ENCODE results near the gene PSMD1. TPM values are rescaled to one million over a fixed set of nuclear protein-coding genes. Genes with fewer than 3 reads are reported as not detected.

Gene PSMD1
- polyA plus RNA-seq, 1 donor, result 58.7 TPM

DNA sequence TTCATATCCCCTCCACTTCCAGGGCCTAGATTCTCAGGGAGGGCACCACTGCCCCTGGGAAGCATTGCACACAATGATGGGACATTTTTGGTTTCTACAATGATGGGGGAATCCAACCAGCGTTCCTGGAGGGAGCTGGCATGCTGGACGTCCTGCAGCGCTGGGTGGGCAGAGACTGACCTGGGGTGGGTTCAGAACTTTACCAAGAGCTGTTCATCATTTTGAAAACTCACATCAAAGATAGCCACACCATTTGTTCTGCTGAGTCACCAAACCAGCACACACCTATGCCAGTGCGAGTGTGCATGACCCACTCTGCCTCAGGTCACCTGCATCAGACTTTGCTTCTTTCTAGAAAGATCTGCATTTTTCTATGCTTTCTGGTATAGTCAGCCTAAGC, 127.7 kb downstream of the PSMD1 start:
- Histone ChIP-seq H3K4me1 (ENCODE audit: control insufficient read depth, insufficient read depth, low read length) (peaks cover 11% of the 10 kb centered on the region), H3K27ac (ENCODE audit: low read length) (no peak overlapping the region), H3K4me3 (ENCODE audit: low read length) (no peak overlapping the region), H3K9me3 (ENCODE audit: control insufficient read depth, low read depth, low read length) (no peaks in the 10 kb centered on the region), H3K36me3 (ENCODE audit: control insufficient read depth, insufficient read depth, low read length) (no peaks in the 10 kb centered on the region), H3K27me3 (ENCODE audit: control insufficient read depth, insufficient read depth, low read length) (no peaks in the 10 kb centered on the region)
- WGBS (ENCODE audit: insufficient coverage, low lambda C conversion rate), result no CpG with 5 or more reads among the region's 4 CpGs
- DNase-seq, result no peak

DNA sequence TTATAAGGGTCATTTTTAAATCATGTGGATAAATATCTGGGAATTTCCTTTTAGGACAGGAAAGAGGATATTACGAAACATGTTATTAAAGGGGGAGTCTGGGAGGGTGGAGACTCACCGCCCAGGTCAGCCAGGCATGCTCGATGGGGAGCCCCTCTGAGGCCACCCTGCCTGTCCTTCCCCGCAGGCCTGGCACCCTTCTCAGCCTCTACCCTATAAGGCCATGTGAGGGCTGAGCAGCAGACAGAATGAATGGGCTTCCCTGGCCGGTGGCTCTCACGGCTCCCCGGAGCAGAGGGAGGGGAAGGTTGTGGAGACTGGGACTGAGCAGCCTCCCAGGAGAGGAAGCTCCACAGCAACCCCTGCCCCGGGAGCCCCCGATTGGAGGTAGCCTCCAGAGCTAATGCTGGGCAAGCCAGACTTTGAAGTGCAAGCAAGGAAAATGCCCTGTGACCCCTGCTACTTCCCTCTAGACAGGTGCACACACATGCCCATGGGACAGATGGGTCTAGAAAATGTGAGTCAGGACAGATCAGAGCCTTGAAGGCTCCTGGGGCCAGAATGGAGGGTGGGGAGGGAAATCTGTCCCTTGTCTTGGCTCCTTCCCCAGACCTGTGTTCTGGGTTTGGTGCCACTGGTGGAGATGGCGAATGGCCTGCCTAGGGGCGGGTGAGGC, 128.5 kb downstream of the PSMD1 start:
- no peak overlapping the region for H3K4me3 ChIP-seq (ENCODE audit: low read length)
- DNase-seq, result no peak
- H3K27me3 ChIP-seq (ENCODE audit: control insufficient read depth, insufficient read depth, low read length), result no peaks in the 10 kb centered on the region
- WGBS (ENCODE audit: insufficient coverage, low lambda C conversion rate), result no CpG with 5 or more reads among the region's 11 CpGs
- H3K27ac ChIP-seq (ENCODE audit: low read length), result no peak overlapping the region
- H3K9me3 ChIP-seq (ENCODE audit: control insufficient read depth, low read depth, low read length), result no peaks in the 10 kb centered on the region
- no peaks in the 10 kb centered on the region for H3K36me3 ChIP-seq (ENCODE audit: control insufficient read depth, insufficient read depth, low read length)
- H3K4me1 ChIP-seq (ENCODE audit: control insufficient read depth, insufficient read depth, low read length), result peaks cover 11% of the 10 kb centered on the region

DNA sequence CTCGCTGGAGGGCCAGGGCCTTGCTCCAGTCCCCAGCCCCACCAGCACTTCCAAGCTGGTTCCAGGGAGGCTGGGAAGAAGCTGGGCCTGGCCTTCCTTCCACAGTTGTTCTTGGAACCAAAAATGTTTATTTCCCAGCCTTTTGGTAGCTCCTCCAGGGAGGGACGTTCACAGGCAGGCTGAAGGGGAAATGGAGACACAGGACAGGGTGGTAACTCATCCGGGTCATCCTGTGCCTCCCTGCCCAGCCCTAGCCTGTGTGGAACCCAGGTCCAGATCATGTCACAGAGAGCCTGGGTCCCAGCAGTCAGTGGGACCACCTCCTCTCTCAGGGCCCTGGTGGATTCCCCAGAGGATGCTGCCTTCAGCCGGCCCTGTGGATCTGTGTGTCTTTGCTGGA, 129.2 kb downstream of the PSMD1 start:
- no peak for DNase-seq
- H3K27me3 ChIP-seq (ENCODE audit: control insufficient read depth, insufficient read depth, low read length), result no peaks in the 10 kb centered on the region
- no peak overlapping the region for H3K27ac ChIP-seq (ENCODE audit: low read length)
- no CpG with 5 or more reads among the region's 4 CpGs for WGBS (ENCODE audit: insufficient coverage, low lambda C conversion rate)
- no peaks in the 10 kb centered on the region for H3K9me3 ChIP-seq (ENCODE audit: control insufficient read depth, low read depth, low read length)
- peaks cover 11% of the 10 kb centered on the region for H3K4me1 ChIP-seq (ENCODE audit: control insufficient read depth, insufficient read depth, low read length)
- H3K36me3 ChIP-seq (ENCODE audit: control insufficient read depth, insufficient read depth, low read length), result no peaks in the 10 kb centered on the region
- H3K4me3 ChIP-seq (ENCODE audit: low read length), result no peak overlapping the region

DNA sequence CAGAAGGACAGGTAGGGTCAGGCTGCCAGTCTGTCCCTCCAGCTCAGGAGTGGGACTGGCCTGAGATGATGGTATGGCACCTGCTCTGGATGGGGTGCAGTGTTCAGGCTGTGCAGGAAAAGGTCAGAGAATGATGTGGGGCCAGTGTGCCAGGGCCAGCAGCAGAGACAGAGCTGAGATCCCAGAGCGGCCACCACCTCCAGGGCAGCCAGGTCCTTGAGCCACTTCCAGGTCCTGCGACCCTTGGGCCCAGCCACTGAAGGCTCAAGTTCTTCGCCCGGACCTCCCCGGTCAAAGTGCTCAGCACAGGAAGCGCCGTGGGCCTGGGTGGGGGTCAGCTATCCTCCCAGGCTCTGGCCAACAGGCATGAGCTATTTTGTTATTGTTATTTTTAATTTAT, 129.7 kb downstream of the PSMD1 start:
- no peaks in the 10 kb centered on the region for H3K9me3 ChIP-seq (ENCODE audit: control insufficient read depth, low read depth, low read length)
- H3K4me1 ChIP-seq (ENCODE audit: control insufficient read depth, insufficient read depth, low read length), result peaks cover 11% of the 10 kb centered on the region
- no peaks in the 10 kb centered on the region for H3K36me3 ChIP-seq (ENCODE audit: control insufficient read depth, insufficient read depth, low read length)
- no peak overlapping the region for H3K4me3 ChIP-seq (ENCODE audit: low read length)
- no peak for DNase-seq
- H3K27me3 ChIP-seq (ENCODE audit: control insufficient read depth, insufficient read depth, low read length), result no peaks in the 10 kb centered on the region
- H3K27ac ChIP-seq (ENCODE audit: low read length), result no peak overlapping the region
- no CpG with 5 or more reads among the region's 7 CpGs for WGBS (ENCODE audit: insufficient coverage, low lambda C conversion rate)

DNA sequence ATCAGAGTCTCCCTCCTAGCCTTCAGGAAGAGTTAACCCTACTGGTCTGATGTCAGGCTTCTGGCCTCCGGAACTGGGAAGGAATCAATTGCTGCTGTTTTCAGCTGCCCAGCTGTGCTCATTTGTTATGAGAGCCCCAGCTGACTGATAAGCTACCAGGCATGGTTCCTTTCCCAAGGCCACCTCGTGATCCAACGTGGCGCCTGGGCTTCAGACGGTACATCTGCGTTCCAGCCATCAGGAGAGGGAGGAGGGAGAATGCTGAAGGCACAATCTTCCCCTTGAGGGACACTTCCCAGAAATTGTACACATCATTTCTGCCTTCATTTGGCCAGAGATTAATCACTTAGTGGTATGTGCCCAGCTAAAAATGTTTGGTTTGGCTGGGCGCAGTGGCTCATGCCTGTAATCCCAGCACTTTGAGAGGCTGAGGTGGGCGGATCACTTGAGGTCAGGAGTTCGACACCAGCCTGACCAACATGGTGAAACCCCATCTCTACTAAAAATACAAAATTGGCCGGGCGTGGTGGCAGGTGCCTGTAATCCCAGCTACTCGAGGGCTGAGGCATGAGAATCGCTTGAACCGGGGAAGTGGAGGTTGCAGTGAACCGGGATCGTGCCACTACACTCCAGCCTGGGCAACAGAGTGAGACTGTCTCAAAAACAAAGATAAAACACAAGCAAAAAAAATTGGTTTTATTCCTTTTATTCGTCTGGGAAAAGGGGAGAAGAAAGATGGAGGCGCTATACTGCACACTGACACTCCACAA, 131.3 kb downstream of the PSMD1 start:
- Histone ChIP-seq H3K4me1 (ENCODE audit: control insufficient read depth, insufficient read depth, low read length) (peaks cover 11% of the 10 kb centered on the region), H3K9me3 (ENCODE audit: control insufficient read depth, low read depth, low read length) (no peaks in the 10 kb centered on the region), H3K27me3 (ENCODE audit: control insufficient read depth, insufficient read depth, low read length) (no peaks in the 10 kb centered on the region), H3K36me3 (ENCODE audit: control insufficient read depth, insufficient read depth, low read length) (no peaks in the 10 kb centered on the region), H3K27ac (ENCODE audit: low read length) (peak overlapping the region; percentile 42), H3K4me3 (ENCODE audit: low read length) (no peak overlapping the region)
- DNase-seq, result peak; percentile 71 to 82
- WGBS (ENCODE audit: insufficient coverage, low lambda C conversion rate), result 100% methylated on average over 5 of the region's 18 CpGs

DNA sequence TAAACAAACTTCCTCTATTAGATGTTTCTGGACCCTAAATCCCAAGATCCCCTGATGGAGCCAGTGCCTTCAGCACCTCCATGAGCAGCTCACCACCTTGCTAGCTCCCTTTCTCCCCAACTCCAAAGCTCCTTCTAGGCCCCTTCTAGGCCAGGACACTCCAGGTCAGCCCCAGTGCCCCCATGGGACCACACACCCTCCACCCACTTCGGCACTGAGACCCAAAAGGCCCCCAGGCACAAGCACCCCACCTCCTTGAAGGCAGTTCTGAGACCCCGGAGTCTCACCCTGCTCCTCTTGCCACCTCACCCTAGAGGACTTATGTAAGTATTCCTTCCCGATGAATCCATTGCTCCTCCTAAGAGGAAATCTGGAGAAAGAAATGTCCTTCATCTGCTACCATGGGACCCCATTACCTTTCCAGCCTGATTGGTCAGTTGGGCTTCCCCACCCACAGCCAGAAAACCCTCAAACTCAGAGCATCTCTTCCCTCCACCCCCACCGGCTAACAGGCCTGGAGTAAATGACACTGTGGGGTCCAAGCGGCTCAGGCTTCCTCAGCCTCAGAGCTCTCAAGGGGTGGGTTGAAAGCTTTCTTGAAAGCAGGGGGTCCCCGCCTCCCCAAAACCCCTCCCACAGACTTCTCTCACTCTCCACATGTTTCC, 132.0 kb downstream of the PSMD1 start:
- Histone ChIP-seq H3K4me3 (ENCODE audit: low read length) (no peak overlapping the region), H3K9me3 (ENCODE audit: control insufficient read depth, low read depth, low read length) (no peaks in the 10 kb centered on the region), H3K27me3 (ENCODE audit: control insufficient read depth, insufficient read depth, low read length) (no peaks in the 10 kb centered on the region), H3K4me1 (ENCODE audit: control insufficient read depth, insufficient read depth, low read length) (peaks cover 11% of the 10 kb centered on the region), H3K36me3 (ENCODE audit: control insufficient read depth, insufficient read depth, low read length) (no peaks in the 10 kb centered on the region), H3K27ac (ENCODE audit: low read length) (no peak overlapping the region)
- DNase-seq, result no peak
- no CpG with 5 or more reads among the region's 6 CpGs for WGBS (ENCODE audit: insufficient coverage, low lambda C conversion rate)

DNA sequence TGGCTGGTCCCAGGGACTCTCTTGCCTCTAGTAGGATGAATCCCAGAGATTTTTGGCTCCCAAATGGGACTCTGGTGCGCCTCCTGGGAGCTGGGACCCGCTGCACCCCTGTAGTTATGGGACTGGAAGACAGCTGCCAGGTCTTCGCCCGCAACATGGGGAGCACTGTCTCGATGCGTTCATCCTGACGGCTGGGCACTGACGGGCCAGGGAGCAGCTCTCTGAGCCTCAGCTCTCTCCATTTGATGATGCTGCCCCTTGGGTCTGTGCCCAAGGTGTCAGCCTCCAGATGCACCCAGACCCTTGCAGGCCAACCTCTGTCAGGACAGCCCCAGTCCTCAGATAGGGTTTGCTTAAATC, 132.5 kb downstream of the PSMD1 start:
- H3K27ac ChIP-seq (ENCODE audit: low read length), result no peak overlapping the region
- no peak overlapping the region for H3K4me3 ChIP-seq (ENCODE audit: low read length)
- H3K9me3 ChIP-seq (ENCODE audit: control insufficient read depth, low read depth, low read length), result no peaks in the 10 kb centered on the region
- no peaks in the 10 kb centered on the region for H3K27me3 ChIP-seq (ENCODE audit: control insufficient read depth, insufficient read depth, low read length)
- no peaks in the 10 kb centered on the region for H3K36me3 ChIP-seq (ENCODE audit: control insufficient read depth, insufficient read depth, low read length)
- no peak for DNase-seq
- H3K4me1 ChIP-seq (ENCODE audit: control insufficient read depth, insufficient read depth, low read length), result peaks cover 11% of the 10 kb centered on the region
- no CpG with 5 or more reads among the region's 8 CpGs for WGBS (ENCODE audit: insufficient coverage, low lambda C conversion rate)

DNA sequence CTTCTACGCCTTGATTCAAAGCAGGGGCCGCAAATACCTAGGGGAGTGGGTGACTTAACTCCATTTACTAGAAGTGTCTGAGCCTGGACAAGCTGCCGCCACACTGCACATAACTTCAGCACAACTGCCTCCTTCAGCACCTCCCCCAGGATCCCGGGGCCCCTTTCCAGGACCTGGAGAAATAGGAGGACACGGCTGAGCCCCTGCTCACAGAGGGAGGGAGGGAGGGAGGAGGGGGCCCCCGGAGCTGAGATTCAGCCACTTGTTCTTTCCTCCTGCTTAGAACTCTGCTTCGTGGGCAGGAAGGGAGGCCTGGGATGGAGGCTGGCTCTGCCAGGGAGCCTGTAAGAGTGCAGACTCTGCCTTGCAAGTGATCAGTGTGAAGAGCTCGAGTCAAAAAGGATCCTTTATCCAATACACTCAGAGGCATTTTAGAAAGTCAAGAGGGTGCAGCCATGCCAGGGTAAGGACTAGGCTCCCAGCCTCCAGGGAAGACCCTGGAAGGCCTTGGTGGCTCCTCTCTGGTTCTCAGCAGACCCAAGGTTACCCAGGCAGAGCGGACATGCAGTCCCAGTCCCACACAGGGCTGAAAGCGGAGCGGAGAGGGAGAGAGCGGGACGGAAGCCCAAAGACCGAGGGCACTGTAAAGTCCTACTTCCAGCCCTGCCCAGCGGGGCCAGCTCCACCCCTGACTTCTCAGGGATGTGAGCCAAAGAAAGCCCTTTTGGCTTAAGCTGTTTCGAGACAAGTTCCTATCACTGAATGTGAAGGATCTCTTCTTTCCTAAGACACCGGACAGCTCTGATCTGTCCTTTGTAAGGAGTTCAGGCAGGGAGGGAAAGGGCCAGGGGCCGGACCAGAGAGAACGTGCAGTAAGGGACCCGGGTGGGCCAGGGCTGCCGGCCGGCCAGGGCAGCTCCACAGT, 133.2 kb downstream of the PSMD1 start:
- H3K4me3 ChIP-seq (ENCODE audit: low read length), result peak overlapping the region; percentile 42
- peak in 1 of 2 donors; percentile 27 for DNase-seq
- WGBS (ENCODE audit: insufficient coverage, low lambda C conversion rate), result no CpG with 5 or more reads among the region's 22 CpGs
- H3K27ac ChIP-seq (ENCODE audit: low read length), result peak overlapping the region; percentile 73
- no peaks in the 10 kb centered on the region for H3K36me3 ChIP-seq (ENCODE audit: control insufficient read depth, insufficient read depth, low read length)
- no peaks in the 10 kb centered on the region for H3K27me3 ChIP-seq (ENCODE audit: control insufficient read depth, insufficient read depth, low read length)
- H3K9me3 ChIP-seq (ENCODE audit: control insufficient read depth, low read depth, low read length), result no peaks in the 10 kb centered on the region
- H3K4me1 ChIP-seq (ENCODE audit: control insufficient read depth, insufficient read depth, low read length), result peaks cover 11% of the 10 kb centered on the region

DNA sequence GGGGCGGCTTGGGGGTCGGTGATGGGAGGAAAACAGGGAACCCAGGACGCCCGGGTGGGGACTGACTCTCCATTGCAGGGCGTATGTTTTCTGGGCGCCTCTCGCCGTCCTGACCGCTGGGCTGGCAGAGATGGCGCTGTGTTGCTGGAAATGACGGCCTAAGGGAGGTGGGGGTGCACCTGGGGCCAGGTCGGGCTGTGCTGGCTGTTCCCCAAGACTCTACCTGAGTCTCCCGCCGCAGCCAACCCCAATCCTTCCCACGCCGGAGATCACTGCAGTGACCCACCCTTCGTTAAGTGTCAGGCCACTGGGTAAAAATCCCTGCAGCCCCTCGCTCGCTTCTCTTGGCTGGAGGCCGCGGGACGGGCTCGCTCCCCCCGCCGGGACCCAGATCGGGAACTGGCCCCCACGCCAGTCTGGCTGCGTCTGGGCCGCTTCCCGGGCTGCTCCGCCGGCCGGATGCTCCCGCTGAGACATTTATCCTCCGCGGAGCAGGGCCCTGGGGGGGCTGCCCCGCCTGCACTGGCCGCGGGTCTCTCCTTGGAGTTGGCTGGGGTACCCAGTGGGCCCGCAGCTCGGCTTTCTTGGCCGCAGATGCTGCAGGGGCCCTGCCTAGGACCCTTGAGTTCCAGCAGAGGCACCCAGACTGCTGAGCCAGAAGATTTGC, 134.0 kb downstream of the PSMD1 start:
- H3K36me3 ChIP-seq (ENCODE audit: control insufficient read depth, insufficient read depth, low read length), result no peaks in the 10 kb centered on the region
- H3K27me3 ChIP-seq (ENCODE audit: control insufficient read depth, insufficient read depth, low read length), result no peaks in the 10 kb centered on the region
- H3K9me3 ChIP-seq (ENCODE audit: control insufficient read depth, low read depth, low read length), result no peaks in the 10 kb centered on the region
- peaks cover 11% of the 10 kb centered on the region for H3K4me1 ChIP-seq (ENCODE audit: control insufficient read depth, insufficient read depth, low read length)
- no CpG with 5 or more reads among the region's 42 CpGs for WGBS (ENCODE audit: insufficient coverage, low lambda C conversion rate)
- H3K4me3 ChIP-seq (ENCODE audit: low read length), result peak overlapping the region; percentile 42
- DNase-seq, result peak; percentile 37 to 72
- H3K27ac ChIP-seq (ENCODE audit: low read length), result peak overlapping the region; percentile 73

All from large intestine (tissue), 3 donors.